ENCODE results near the gene PET100.
"Not testable (repeated sequence)": the region's sequence is repeated elsewhere in the genome, so short reads cannot be mapped to it uniquely, and the experiment has no call there.

The PET100 gene

GRCh38 chr19:7639863-7640348 is 10.3 kb downstream of the PET100 start:
- Histone ChIP-seq H3K36me3 (ENCODE audit: control insufficient read depth, low read depth, low read length) (no peaks in the 10 kb centered on the region), H3K27ac (ENCODE audit: low read length) (no peak overlapping the region), H3K4me1 (ENCODE audit: control insufficient read depth, low read depth, low read length) (no peaks in the 10 kb centered on the region), H3K4me3 (ENCODE audit: low read length) (no peak overlapping the region), H3K9me3 (ENCODE audit: control insufficient read depth, low read depth, low read length) (no peaks in the 10 kb centered on the region), H3K27me3 (ENCODE audit: control insufficient read depth, insufficient read depth, low read length) (peaks cover 19% of the 10 kb centered on the region), H3K9ac (ENCODE audit: low read length) (no peak overlapping the region)

GRCh38 chr19:7640803-7641202 is 11.2 kb downstream of the PET100 start:
- Histone ChIP-seq H3K9me3 (ENCODE audit: control insufficient read depth, low read depth, low read length) (no peaks in the 10 kb centered on the region), H3K36me3 (ENCODE audit: control insufficient read depth, low read depth, low read length) (no peaks in the 10 kb centered on the region), H3K27ac (ENCODE audit: low read length) (no peak overlapping the region)

GRCh38 chr19:7641290-7642276 is 12.0 kb downstream of the PET100 start:
- no peak overlapping the region for H3K4me3 ChIP-seq (ENCODE audit: low read length)
- peaks cover 2% of the 10 kb centered on the region for H3K27me3 ChIP-seq (ENCODE audit: control insufficient read depth, insufficient read depth, low read length)
- no peaks in the 10 kb centered on the region for H3K4me1 ChIP-seq (ENCODE audit: control insufficient read depth, low read depth, low read length)
- no peaks in the 10 kb centered on the region for H3K36me3 ChIP-seq (ENCODE audit: control insufficient read depth, low read depth, low read length)
- H3K9me3 ChIP-seq (ENCODE audit: control insufficient read depth, low read depth, low read length), result no peaks in the 10 kb centered on the region
- no peak overlapping the region for H3K9ac ChIP-seq (ENCODE audit: low read length)
- no peak overlapping the region for H3K27ac ChIP-seq (ENCODE audit: low read length)

More at GRCh38 chr19:7640803-7641202, 11.2 kb downstream of the PET100 start:
- no peak overlapping the region for H3K9ac ChIP-seq (ENCODE audit: low read length)
- H3K4me1 ChIP-seq (ENCODE audit: control insufficient read depth, low read depth, low read length), result no peaks in the 10 kb centered on the region
- H3K27me3 ChIP-seq (ENCODE audit: control insufficient read depth, insufficient read depth, low read length), result peaks cover 10% of the 10 kb centered on the region
- no peak overlapping the region for H3K4me3 ChIP-seq (ENCODE audit: low read length)

GRCh38 chr19:7642295-7643030 is 12.9 kb downstream of the PET100 start:
- no peaks in the 10 kb centered on the region for H3K9me3 ChIP-seq (ENCODE audit: control insufficient read depth, low read depth, low read length)
- no peaks in the 10 kb centered on the region for H3K27me3 ChIP-seq (ENCODE audit: control insufficient read depth, insufficient read depth, low read length)
- no peak overlapping the region for H3K4me3 ChIP-seq (ENCODE audit: low read length)
- no peaks in the 10 kb centered on the region for H3K36me3 ChIP-seq (ENCODE audit: control insufficient read depth, low read depth, low read length)
- no peak overlapping the region for H3K9ac ChIP-seq (ENCODE audit: low read length)
- H3K4me1 ChIP-seq (ENCODE audit: control insufficient read depth, low read depth, low read length), result no peaks in the 10 kb centered on the region
- H3K27ac ChIP-seq (ENCODE audit: low read length), result no peak overlapping the region

GRCh38 chr19:7643031-7643415 is 13.4 kb downstream of the PET100 start:
- no peak overlapping the region for H3K4me3 ChIP-seq (ENCODE audit: low read length)
- no peaks in the 10 kb centered on the region for H3K4me1 ChIP-seq (ENCODE audit: control insufficient read depth, low read depth, low read length)
- H3K9ac ChIP-seq (ENCODE audit: low read length), result no peak overlapping the region
- H3K36me3 ChIP-seq (ENCODE audit: control insufficient read depth, low read depth, low read length), result no peaks in the 10 kb centered on the region
- H3K9me3 ChIP-seq (ENCODE audit: control insufficient read depth, low read depth, low read length), result no peaks in the 10 kb centered on the region
- H3K27me3 ChIP-seq (ENCODE audit: control insufficient read depth, insufficient read depth, low read length), result no peaks in the 10 kb centered on the region
- H3K27ac ChIP-seq (ENCODE audit: low read length), result no peak overlapping the region

- not testable (repeated sequence) for H3K27ac ChIP-seq (ENCODE audit: low read length); H3K36me3 ChIP-seq (ENCODE audit: control insufficient read depth, low read depth, low read length); H3K4me3 ChIP-seq (ENCODE audit: low read length); H3K4me1 ChIP-seq (ENCODE audit: control insufficient read depth, low read depth, low read length); H3K9ac ChIP-seq (ENCODE audit: low read length); H3K9me3 ChIP-seq (ENCODE audit: control insufficient read depth, low read depth, low read length); H3K27me3 ChIP-seq (ENCODE audit: control insufficient read depth, insufficient read depth, low read length)
Measured at GRCh38 chr19:7643629-7644549, 14.3 kb downstream of the PET100 start.

- H3K9me3 ChIP-seq (ENCODE audit: control insufficient read depth, low read depth, low read length), result no peaks in the 10 kb centered on the region
- H3K27me3 ChIP-seq (ENCODE audit: control insufficient read depth, insufficient read depth, low read length), result no peaks in the 10 kb centered on the region
- H3K4me3 ChIP-seq (ENCODE audit: low read length), result no peak overlapping the region
- H3K4me1 ChIP-seq (ENCODE audit: control insufficient read depth, low read depth, low read length), result no peaks in the 10 kb centered on the region
- no peaks in the 10 kb centered on the region for H3K36me3 ChIP-seq (ENCODE audit: control insufficient read depth, low read depth, low read length)
- no peak overlapping the region for H3K27ac ChIP-seq (ENCODE audit: low read length)
- no peak overlapping the region for H3K9ac ChIP-seq (ENCODE audit: low read length)
Measured at GRCh38 chr19:7644550-7644877, 14.9 kb downstream of the PET100 start.

- Histone ChIP-seq H3K4me1 (ENCODE audit: control insufficient read depth, low read depth, low read length) (no peaks in the 10 kb centered on the region), H3K4me3 (ENCODE audit: low read length) (no peak overlapping the region), H3K36me3 (ENCODE audit: control insufficient read depth, low read depth, low read length) (no peaks in the 10 kb centered on the region), H3K27ac (ENCODE audit: low read length) (no peak overlapping the region), H3K9me3 (ENCODE audit: control insufficient read depth, low read depth, low read length) (no peaks in the 10 kb centered on the region), H3K27me3 (ENCODE audit: control insufficient read depth, insufficient read depth, low read length) (no peaks in the 10 kb centered on the region), H3K9ac (ENCODE audit: low read length) (no peak overlapping the region)
Measured at GRCh38 chr19:7645163-7645562, 15.6 kb downstream of the PET100 start.

- Histone ChIP-seq H3K9ac (ENCODE audit: low read length) (no peak overlapping the region), H3K36me3 (ENCODE audit: control insufficient read depth, low read depth, low read length) (no peaks in the 10 kb centered on the region), H3K27ac (ENCODE audit: low read length) (no peak overlapping the region), H3K4me1 (ENCODE audit: control insufficient read depth, low read depth, low read length) (no peaks in the 10 kb centered on the region), H3K9me3 (ENCODE audit: control insufficient read depth, low read depth, low read length) (no peaks in the 10 kb centered on the region), H3K4me3 (ENCODE audit: low read length) (no peak overlapping the region), H3K27me3 (ENCODE audit: control insufficient read depth, insufficient read depth, low read length) (peaks cover 5% of the 10 kb centered on the region)
Measured at GRCh38 chr19:7645656-7646425, 16.2 kb downstream of the PET100 start.

GRCh38 chr19:7646426-7646700 is 16.8 kb downstream of the PET100 start:
- Histone ChIP-seq H3K4me3 (ENCODE audit: low read length) (no peak overlapping the region), H3K4me1 (ENCODE audit: control insufficient read depth, low read depth, low read length) (no peaks in the 10 kb centered on the region), H3K9me3 (ENCODE audit: control insufficient read depth, low read depth, low read length) (no peaks in the 10 kb centered on the region), H3K9ac (ENCODE audit: low read length) (no peak overlapping the region), H3K27ac (ENCODE audit: low read length) (no peak overlapping the region), H3K36me3 (ENCODE audit: control insufficient read depth, low read depth, low read length) (no peaks in the 10 kb centered on the region), H3K27me3 (ENCODE audit: control insufficient read depth, insufficient read depth, low read length) (peaks cover 10% of the 10 kb centered on the region)

Measured in iPS-18a (cell line).